Left lung (tissue), 8 donors: ENCODE data around the gene FCAR. TPM values are rescaled to one million over a fixed set of nuclear protein-coding genes. Genes with fewer than 3 reads are reported as not detected.

Experiments
- polyA plus RNA-seq, 6 donors: library from polyadenylated mRNA; unstranded; fragments of 120-200 nt; gene quantifications; one replicate each; pipeline ENCODE4 v1.2.1, GENCODE V29; 2013; ENCODE audit not compliant: insufficient read length in 6 of 6
- total RNA-seq, 2 donors: library from RNA; stranded (reverse); fragmentation: NEBNext Ultra II Directional; extraction: Animal tissue kit (Norgen Biotek cat#: 25700); gene quantifications; one replicate each; pipeline ENCODE4 v1.2.1, GENCODE V29; 2021
- donor health status: DM: no; HTN: yes; CAD: no.
- donor health status: DM: no; HTN: no; CAD: no.

Gene FCAR
- total and polyA plus RNA-seq, 8 donors, result 0.40 to 19.5 (median 0.86) TPM

Other genes starting within 250 kb of the FCAR start
- gene LILRB1, start 243.8 kb upstream of the FCAR start, total RNA-seq, result 10 to 100 TPM; 10.9 to 47.3 TPM
- gene LILRB1, start 243.8 kb upstream of the FCAR start, polyA plus RNA-seq, result 1 to 10 TPM; 1.2 to 2.6 (median 1.4) TPM
- gene LILRB4, start 211.2 kb upstream of the FCAR start, total RNA-seq, result 10 to 100 TPM; 16.5 to 44.4 TPM
- gene LILRB4, start 211.2 kb upstream of the FCAR start, polyA plus RNA-seq, result 1 to 10 TPM in 3 of 6 donors, under 1 TPM in 3; 0.56 to 1.5 (median 0.98) TPM
- not detected for gene KIR3DL3, start 149.8 kb upstream of the FCAR start, total RNA-seq
- gene KIR3DL3, start 149.8 kb upstream of the FCAR start, polyA plus RNA-seq, result not detected
- under 1 TPM in 1 of 2 donors, not detected in 1; 0.18 TPM for gene KIR2DL3, start 135.7 kb upstream of the FCAR start, total RNA-seq
- gene KIR2DL3, start 135.7 kb upstream of the FCAR start, polyA plus RNA-seq, result under 1 TPM in 4 of 6 donors, not detected in 2; 0.10 to 0.23 (median 0.12) TPM
- gene KIR2DL1, start 104.4 kb upstream of the FCAR start, total RNA-seq, result under 1 TPM; 0.20 to 0.47 TPM
- under 1 TPM in 3 of 6 donors, not detected in 3; 0.14 to 0.28 (median 0.14) TPM for gene KIR2DL1, start 104.4 kb upstream of the FCAR start, polyA plus RNA-seq
- gene KIR2DL4, start 70.6 kb upstream of the FCAR start, total RNA-seq, result under 1 TPM in 1 of 2 donors, not detected in 1; 0.76 TPM
- not detected for gene KIR2DL4, start 70.6 kb upstream of the FCAR start, polyA plus RNA-seq
- under 1 TPM; 0.15 to 0.76 TPM for gene KIR3DL1, start 57.8 kb upstream of the FCAR start, total RNA-seq
- gene KIR3DL1, start 57.8 kb upstream of the FCAR start, polyA plus RNA-seq, result under 1 TPM in 3 of 6 donors, not detected in 3; 0.08 to 0.15 (median 0.11) TPM
- gene KIR2DS4, start 41.6 kb upstream of the FCAR start, total RNA-seq, result under 1 TPM; 0.41 to 0.71 TPM
- gene KIR2DS4, start 41.6 kb upstream of the FCAR start, polyA plus RNA-seq, result under 1 TPM in 4 of 6 donors, not detected in 2; 0.15 to 0.34 (median 0.25) TPM
- gene KIR3DL2, start 23.8 kb upstream of the FCAR start, total RNA-seq, result under 1 TPM; 0.20 to 0.42 TPM
- gene KIR3DL2, start 23.8 kb upstream of the FCAR start, polyA plus RNA-seq, result under 1 TPM in 1 of 6 donors, not detected in 5; 0.10 TPM
- 1 to 10 TPM in 1 of 2 donors, under 1 TPM in 1; 0.73 to 2.6 TPM for gene NCR1, start 31.9 kb downstream of the FCAR start, total RNA-seq
- gene NCR1, start 31.9 kb downstream of the FCAR start, polyA plus RNA-seq, result 1 to 10 TPM in 1 of 6 donors, under 1 TPM in 5; 0.26 to 2.5 (median 0.52) TPM
- gene NLRP7, start 73.3 kb downstream of the FCAR start, total RNA-seq, result under 1 TPM in 1 of 2 donors, not detected in 1; 0.09 TPM
- gene NLRP7, start 73.3 kb downstream of the FCAR start, polyA plus RNA-seq, result under 1 TPM in 1 of 6 donors, not detected in 5; 0.20 TPM
- gene NLRP2, start 92.1 kb downstream of the FCAR start, total RNA-seq, result 10 to 100 TPM; 11.3 to 33.4 TPM
- gene NLRP2, start 92.1 kb downstream of the FCAR start, polyA plus RNA-seq, result 10 to 100 TPM in 4 of 6 donors, 1 to 10 TPM in 2; 6.8 to 17.3 (median 11.1) TPM
- gene GP6, start 164.0 kb downstream of the FCAR start, total RNA-seq, result 1 to 10 TPM in 1 of 2 donors, under 1 TPM in 1; 0.52 to 1.0 TPM
- gene GP6, start 164.0 kb downstream of the FCAR start, polyA plus RNA-seq, result 1 to 10 TPM in 2 of 6 donors, under 1 TPM in 4; 0.84 to 1.2 (median 0.91) TPM
- 10 to 100 TPM; 24.2 to 38.0 TPM for gene RDH13, start 188.9 kb downstream of the FCAR start, total RNA-seq
- gene RDH13, start 188.9 kb downstream of the FCAR start, polyA plus RNA-seq, result 10 to 100 TPM in 5 of 6 donors, 1 to 10 TPM in 1; 7.3 to 17.5 (median 12.1) TPM
- 10 to 100 TPM; 21.2 to 37.5 TPM for gene EPS8L1, start 201.6 kb downstream of the FCAR start, total RNA-seq
- 10 to 100 TPM in 3 of 6 donors, 1 to 10 TPM in 3; 5.3 to 16.3 (median 10.5) TPM for gene EPS8L1, start 201.6 kb downstream of the FCAR start, polyA plus RNA-seq
- 100 to 1,000 TPM in 1 of 2 donors, 10 to 100 TPM in 1; 93.2 to 113 TPM for gene PPP1R12C, start 243.4 kb downstream of the FCAR start, total RNA-seq
- gene PPP1R12C, start 243.4 kb downstream of the FCAR start, polyA plus RNA-seq, result 10 to 100 TPM; 50.2 to 82.4 (median 64.6) TPM